NCI-H1417 (cell line): ENCODE data around the gene DNAJC8.

Experiments
- DNase-seq, 3 experiments: peaks; one replicate each; lab custom pipeline; 2025; lab: John Stamatoyannopoulos, UW

The DNAJC8 gene

DNA sequence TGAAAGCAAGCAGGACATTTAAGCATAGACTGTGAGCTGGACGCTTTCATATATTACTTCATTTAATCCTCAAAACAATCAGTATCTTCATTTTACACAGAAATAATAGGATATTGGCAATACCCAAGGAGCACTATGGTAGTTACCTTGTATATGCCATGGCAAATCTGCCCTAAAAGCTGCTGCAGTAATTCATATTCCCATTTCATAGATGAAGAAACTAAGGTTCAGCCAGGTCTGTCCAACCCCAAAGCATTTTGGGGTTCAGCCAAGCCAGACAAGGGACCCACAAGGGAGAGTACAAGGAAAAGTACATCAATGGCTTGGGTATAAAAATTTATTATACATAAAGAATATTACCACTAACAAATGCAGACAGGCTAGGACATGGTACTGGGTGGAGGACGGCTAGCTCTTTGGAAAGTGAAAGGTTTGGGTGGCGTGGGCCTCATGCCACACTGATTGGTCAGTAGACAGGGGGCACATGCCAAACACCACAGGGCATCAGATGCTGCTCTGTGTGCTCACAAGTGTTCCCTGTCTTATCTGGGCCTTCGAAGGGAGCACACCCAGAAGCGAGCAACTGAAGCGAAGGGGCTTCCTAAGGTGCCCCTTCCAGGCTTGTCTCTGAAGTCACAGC, 32.5 kb downstream of the DNAJC8 start:
- DNase-seq = no peak

DNA sequence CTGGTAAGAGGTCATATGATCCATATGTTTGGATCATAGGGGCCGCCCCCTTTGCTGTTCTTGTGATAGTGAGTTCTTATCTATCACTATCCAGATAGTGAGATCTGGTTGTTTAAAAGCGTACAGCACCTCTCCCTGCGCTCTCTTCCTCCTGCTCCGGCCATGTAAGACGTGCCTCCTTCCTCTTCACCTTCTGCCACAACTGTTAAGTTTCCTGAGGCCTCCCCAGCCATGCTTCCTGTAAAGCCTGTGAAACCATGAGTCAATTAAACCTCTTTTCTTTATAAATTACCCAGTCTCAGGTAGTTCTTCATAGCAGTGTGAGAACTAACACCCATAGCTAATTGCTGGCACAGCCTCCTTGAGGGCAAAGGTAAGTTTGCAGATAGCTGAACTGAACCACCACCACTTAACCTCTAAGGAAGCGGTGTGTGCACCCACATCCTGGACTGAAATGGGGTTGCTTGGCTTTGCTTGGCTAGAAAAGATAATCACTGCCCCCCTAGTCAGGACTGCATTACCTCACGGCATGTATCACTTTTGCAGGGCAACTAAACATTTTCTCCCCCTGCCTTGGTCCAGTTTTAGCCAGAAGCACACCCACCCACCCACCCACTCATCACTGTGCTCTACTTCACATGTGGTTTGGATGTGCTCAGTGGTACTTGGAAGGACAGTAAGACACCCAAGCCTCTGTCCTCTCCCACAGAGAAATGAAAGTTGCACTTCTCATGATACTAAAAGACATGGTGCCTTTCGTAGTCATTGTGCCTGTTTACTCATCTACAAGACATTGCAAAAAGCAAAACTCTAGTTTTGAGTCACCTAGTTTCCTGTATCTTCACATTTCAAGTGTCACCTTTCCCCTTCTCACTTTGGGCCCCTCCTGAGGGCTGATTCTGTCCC, 33.2 kb downstream of the DNAJC8 start:
- no peak for DNase-seq

DNA sequence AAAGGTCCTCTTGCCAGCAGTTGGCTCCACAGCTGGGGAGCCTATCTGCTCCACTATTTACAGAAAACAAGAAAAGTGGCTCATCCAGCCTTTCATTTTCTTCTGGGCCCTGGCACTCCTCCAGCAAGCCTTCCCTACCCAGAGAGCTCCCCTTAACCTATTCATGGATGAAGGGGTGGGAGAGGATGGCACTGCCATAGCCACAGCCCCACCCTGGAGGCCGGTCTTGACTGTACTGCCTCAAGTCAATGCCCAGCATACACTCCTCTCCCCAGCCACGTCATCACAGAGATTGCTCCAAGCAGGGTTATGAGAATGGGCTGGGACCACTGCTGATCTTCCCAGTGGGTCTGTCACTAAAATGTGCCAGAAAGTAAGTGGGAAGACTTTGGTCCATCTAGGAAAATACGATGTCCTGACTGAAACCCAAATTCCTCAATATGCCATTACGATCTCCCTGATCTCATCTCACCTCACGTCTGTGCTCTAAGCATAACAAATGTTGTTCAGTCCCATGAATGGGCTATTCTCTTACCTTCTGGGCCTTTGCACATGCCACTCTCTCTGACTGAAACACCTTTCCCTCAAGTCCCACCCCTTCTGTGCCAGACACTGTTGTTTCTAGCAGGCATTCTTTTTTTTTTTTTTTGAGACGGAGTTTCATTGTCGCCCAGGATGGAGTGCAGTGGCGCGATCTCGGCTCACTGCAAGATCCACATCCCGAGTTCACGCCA, 35.0 kb downstream of the DNAJC8 start:
- no peak for DNase-seq

DNA sequence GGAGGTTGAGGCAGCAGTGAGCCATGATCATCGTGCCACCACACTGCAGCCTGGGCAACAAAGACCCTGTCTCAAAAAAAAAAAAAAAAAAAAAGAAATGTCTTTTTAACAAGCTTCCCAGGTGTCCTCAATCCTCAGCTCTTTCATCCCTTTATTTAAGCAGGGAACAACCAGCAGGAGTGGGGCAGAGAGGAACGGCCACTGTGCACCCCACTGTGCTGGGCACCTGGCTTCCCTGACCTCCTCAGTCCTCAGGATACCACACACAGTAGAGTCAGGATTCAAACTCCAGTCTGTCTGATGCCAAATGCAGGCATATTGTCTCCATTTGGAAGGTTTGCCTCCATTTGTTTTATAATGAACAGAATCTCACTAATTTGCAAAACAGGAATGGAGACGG, 36.5 kb downstream of the DNAJC8 start:
- no peak for DNase-seq

DNA sequence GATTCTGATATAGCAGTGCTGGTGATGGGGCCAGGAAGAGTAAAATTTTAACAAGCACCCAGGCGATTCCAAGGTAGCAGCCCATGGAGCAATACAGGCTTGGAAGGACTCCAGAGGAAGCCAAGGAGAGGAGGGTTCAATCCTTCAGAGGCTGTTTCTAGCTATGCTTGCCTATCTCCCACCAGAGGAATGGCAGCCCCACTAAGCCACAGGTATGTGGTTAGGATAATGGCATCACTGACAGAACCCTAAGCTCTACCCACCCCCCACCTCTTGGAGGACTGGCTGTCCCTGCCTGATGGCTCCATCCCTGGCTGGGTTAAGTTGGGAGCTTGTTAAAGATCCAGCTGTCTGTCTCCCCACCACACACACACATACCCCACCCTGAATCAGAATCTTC, 37.0 kb downstream of the DNAJC8 start:
- DNase-seq = no peak

DNA sequence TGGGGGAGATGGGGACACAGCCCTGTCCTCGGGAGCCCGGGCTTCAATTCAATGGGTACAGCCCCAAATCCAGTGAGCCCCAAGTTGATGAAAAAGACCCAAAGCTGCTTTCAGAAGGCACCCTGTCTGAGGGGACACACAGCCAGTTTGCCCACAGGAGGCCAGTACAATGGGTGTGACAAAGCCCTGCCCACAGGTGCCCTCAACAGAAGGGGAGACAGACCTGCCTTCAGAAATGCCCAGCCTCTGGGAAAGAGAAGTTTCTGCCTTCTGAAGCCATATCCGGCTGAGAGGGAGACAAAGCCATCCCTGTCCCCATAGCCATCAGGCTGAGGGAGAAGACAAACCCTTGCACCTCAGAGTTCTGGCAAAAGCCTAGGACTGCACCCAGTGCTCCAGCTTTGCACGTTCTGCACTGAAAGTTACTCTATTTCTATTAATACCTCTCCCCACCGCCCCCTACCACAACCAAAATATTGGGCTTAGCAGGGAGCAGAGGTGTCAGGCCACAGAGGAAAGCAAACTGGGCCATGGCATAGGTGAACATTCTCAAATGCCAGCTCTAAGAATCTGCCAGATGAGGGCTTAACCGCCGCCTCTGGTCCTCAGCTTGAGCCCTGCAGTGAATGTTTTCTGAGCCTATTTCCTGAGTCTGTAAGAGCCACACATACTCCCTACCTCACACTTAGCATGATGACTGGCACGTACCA, 38.3 kb downstream of the DNAJC8 start:
- DNase-seq = no peak

DNA sequence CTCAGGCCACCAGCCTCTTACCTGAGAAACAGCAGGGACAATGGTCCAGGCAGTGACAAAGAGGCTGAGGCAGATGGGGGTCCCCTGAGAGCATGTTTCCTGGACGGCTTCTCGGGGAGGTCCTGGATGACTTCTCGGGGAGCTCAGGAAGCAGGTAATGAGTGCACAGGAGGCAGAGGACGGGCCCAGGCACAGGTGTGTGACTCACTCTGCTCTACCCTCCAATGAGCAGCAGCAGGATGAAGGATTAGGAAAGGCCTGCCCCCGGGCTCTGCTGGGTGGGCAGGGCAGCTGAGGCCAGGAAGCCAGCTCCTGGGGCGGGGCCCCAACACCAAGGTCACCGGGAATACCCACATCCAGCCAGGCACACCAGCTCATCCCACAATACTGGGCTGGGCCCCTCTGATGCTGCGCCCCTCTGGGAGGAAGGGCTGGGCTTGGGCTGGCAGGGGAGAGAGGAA, 39.1 kb downstream of the DNAJC8 start:
- DNase-seq = no peak

DNA sequence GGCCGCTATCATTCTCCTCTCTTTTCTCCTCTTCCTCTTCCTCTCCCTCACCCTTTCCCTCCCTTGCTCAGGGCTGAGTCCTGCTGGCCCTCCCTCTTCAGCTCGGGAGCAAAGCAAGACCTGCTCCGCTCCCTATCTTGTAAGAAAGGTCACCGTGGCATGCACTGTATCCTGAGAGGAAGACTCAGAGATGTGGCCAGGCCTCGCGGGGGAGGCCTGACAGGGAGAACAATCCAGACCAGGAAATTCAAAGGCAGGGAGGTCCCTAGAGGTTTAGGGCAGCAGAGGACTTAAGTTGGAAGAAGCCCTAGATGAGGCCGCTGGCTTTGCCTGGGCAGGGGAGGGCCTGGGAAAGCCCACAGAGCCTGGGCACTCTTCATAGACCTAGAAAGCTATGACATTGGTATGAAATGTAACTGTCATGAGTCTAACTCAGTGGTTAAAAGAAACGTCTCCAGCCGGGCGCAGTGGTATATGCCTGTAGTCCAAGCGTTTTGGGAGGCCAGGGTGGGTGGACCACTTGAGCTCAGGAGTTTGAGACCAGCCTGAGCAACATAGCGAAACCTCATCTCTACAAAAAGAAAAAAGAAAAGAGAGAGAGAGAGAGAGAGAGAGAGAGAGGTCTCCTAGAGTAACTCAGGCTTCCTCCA, 41.7 kb downstream of the DNAJC8 start:
- DNase-seq = no peak

DNA sequence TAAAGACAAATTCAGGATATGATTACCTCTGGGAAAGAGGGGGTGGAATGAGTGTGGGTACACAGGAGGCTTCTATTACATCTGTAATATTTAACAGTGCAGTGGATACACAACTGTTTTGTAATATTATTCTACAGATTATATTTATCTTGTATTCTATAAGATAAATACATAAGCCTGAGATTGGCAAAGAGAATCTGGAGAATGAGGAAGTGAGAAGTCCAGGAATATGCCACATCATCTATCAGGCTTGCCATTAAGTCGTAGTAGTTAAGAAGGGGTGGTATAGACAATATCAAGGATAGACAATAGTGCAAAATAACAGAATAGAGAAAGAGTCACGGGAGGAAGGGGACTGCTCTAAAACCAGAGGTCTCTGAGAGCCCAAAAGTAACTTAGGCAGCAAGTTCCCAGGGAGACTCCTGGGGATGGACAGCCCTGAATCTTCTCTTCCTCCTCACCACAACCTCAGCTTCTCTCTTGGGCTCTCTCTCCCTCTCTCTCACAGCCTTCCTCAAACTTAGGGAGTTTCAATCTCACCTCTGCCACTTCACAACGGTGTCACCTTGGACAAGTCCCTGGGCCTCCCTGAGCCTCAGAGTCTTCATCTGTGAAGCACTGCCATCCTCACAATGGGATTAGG, 42.4 kb downstream of the DNAJC8 start:
- no peak for DNase-seq

DNA sequence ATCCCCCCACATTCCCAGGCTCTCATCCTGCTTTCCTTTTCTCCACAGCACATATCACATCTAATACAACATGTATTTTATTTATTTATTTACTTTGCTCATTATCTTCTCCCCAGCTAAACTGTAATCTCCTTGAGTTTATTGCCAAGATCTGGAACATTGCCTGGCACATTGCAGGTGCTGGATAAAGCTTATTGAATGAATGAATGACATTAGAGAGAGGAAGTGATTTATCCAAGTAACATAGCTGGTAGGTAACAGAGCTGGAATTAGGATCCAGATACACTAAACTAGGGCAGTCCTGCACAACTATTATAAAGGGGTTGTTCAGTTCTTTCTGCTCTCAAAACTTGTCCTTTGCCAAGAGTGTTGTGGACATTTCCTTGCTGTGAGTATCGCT, 47.8 kb downstream of the DNAJC8 start:
- no peak for DNase-seq

DNA sequence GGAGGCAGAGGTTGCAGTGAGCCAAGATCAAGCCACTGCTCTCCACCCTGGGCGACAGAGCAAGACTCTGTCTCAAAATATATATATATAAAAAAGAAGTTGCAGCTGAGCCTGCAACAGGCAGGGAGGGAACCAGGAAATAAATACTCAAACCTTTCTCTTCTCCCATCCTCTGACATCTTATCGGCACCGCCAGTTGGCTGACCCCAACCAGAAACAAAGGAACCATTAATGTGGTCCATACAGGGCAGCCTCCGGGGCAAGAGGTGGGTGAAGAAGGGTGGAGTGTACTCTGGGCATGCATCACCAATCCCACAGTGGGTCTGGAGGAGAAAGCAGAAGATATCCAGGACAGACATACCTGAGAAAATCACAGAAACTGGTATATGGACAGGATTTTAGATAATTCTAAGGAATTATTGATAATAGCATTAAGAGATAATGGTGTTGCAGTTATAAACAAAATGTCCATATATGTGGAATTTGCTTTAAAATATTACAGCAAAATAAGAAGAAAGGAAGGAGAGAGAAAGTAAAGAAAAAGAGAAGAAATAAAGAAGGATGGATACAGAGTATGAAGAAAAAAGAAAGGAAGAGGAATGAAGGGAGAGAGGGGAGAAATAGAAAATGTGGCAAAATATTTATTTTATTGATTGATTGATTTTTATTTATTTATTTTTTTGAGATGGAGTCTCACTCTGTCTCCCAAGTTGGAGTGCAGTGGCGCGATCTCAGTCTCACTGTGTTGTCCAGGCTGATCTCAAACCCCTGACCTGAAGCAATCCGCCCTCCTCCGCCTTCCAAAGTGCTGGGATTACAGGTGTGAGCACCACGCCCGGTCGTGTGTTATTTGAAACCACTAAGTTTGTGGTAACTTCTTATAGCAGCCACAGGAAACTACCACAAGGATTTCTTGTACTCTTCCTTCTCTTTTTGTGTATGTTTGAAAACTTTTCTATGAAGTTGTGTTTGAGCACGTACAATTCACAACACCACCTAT, 52.2 kb downstream of the DNAJC8 start:
- DNase-seq = no peak

DNA sequence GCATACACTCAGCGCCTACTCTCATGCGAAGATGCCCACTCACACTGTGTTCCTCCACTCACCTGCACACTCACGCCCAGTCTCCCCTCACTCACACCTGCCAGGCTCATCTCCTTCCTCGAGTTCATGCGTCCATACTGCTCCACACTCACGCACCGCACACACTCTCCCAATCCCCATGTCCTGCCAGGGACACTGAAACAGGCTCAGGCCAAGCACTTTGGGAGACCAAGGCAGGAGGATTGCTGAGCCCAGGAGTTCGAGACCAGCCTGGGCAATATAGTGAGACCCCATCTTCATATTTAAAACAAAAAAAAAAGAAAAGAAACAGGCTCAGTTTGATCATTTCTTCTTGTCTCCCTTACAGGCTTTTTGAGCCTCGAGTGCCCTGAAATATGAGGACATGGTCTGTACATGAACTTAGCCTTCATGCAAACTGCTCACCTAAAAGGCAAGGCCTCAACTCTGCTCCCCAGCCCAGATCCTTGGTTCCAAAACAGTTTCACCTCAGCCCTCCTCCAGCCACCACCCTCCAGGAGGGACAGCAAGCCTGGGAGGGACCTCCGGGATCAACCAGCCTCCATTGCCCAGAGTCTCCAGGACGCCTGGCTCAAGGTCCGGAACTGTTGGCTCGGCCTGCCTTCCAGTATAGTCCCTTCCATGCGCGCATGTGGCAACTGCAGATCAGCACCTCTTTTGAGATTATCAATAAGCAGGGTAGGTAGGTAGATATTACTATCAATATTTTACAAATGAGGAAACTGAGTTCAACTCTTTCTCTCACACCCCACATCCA, 53.9 kb downstream of the DNAJC8 start:
- no peak for DNase-seq

DNA sequence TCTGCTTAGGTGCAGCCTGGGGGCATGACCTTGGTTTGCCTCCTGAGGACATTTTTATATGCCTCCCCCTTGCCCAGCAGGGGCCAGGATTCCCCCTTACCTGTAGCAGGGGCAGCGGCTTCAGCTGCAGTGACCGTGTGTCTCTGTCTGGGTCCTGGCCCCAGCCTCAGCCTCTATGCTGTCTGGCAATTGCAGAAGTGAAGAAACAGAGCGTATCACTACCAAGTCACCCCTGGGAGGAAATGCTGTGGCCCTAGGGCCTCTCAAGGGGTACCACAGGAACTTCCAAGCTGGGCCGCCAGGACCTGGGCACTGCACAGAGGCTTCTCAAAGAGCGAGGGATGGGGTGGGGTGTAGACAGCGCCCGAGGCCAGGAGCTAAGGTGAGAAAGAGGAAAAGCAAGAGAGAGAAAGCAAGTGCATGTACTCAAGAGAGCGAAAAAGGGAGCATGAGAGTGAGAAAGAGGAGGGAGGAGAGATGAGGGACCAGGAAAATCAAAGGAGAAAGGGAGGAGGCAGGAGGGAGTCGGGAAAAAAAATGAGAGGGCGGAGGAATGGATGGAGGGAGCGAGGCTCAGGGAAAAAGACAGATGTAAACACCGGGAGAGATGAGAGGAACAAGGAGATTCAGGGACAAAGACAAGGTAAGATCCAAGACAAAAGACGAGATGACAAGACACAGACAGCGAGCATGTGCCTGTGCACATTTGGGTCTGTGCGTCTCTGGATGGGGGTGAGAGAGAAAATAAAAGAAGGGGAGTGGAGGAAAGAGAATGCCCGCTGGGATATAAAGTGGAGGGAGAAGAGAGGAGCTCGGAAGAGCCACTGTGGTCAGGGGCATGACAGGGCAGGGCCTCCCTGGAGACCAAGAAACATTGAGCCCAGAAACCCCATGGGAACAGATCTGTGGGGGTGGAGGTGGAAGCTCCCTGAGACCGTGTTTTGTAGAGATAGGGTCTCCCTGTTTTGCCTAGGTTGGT, 56.0 kb downstream of the DNAJC8 start, which contains the start of gene PTAFR:
TSS of gene PTAFR (minus strand) at position 199 of the 979 bp plus-strand sequence. CDS start 25,669 bp downstream, outside the sequence.
- DNase-seq = no peak

DNA sequence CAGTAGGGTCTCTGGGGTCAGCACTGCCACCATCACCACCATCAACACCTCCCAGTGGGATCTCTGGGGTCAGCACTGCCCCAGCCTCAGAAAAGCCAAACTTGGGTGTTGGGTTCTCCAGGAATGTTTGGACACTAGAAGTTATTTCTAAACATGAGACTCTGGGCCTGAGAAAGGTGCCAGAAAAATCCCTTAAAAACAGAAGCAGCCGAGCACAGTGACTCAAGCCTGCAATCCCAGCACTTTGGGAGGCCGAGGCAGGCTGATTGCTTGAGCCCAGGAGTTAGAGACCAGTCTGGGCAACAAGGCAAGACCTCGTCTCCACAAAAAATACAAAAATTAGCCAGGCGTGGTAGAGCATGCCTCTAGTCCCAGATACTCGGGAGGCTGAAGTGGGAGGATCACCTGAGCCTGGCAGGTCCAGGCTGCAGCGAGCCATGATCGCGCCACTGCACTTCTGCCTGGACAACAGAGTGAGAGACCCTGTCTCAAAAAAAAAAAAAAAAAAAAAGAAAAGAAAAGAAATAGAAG, 56.8 kb downstream of the DNAJC8 start:
- no peak for DNase-seq

DNA sequence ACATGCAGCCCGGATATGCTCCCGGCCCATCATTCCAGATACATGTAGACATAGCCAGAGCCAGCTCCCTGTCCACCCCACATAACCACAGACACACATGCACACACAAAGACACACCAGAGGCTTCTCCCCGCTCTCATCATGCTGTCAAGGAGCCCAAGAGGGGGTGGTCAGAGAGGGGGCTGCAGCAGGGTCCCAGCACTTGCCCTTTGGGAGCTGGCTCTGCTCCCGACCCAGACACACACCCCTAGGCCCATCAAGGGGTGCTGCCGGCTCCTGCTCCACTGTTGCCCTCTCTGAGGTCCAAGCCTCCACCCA, 58.9 kb downstream of the DNAJC8 start:
- no peak for DNase-seq

DNA sequence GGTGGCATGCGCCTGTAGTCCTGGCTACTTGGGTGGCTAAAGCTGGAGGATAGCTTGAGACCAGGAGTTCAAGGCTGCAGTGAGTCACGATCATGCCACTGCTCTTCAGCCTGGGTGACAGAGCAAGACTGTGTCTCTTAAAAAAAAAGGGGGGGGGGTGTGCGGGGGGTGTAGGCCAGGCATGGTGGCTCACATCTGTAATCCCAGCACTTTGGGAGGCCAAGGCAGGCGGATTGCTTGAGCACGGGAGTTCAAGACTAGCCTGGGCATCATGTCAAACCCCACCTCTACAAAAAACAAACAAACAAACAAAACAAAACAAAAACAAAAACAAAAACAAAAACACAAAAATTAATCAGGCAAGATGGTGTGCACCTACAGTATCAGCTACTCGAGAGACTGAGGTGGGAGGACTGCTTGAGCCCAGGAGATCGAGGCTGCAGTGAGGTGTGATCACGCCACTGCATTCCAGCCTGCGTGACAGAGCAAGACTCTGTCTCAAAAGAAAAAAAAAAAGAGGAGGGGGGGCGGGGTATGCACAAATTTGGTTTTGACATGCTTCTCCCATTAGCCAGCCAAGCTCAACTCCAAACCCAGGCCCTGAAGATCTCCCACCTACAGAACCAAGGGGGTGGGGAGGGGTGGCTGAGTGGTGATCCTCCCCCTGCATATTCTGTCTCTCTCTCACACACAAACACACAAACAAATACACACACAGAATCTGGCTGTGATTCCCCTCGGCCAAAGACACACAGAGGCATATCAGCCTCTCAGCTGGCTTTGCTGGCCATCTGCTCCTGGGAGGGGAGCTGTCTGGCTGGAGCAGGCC, 59.5 kb downstream of the DNAJC8 start:
- DNase-seq = no peak

DNA sequence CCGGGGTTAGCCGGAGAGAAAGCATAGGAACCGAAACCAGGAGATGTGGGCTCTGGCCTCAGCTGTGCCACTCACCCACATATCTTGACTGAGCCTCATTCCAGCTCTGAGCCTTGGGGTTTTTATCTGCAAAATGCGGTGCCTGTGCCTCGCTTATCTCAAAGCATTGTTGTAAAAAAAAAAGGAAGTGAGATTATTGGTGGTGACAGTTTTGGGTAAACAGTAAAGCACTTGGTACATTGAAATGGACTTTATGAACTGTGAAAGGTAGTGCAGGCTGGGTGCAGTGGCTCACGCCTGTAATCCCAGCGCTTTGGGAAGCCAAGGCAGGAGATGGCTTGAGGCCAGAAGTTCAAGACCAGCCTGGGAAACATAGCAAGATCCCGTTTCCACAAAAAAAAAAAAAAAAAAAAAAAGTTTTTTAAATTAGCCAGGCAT, 60.1 kb downstream of the DNAJC8 start:
- DNase-seq = no peak
